ENCODE results near the gene RPA3. TPM values are rescaled to one million over a fixed set of nuclear protein-coding genes. Genes with fewer than 3 reads are reported as not detected.

The RPA3 gene
- total and polyA plus RNA-seq, 8 donors = 6.7 to 44.9 (median 28.7) TPM; not detected in 1

GRCh38 chr7:7628476-7628875 lies 89.9 kb downstream of the RPA3 start:
- H3K27ac ChIP-seq = no peak overlapping the region
- DNase-seq = no peak
- intact Hi-C loops (cut with DNase I; ENCODE audit: low total_unique reads) = no loop called here
- peaks cover 0 to 30% (median 7%) of the 10 kb centered on the region in 4 donors for H3K9me3 ChIP-seq
- H3K27me3 ChIP-seq = no peaks in the 10 kb centered on the region
- no peaks in the 10 kb centered on the region for H3K4me1 ChIP-seq
- TF ChIP-seq CTCF (IDR thresholded peaks at IDR 0.05) (no peak), POLR2AphosphoS5 (IDR thresholded peaks at IDR 0.05) (no peak), EP300 (IDR thresholded peaks at IDR 0.05) (no peak), POLR2A (IDR thresholded peaks at IDR 0.05) (no peak)
- H3K4me3 ChIP-seq = no peak overlapping the region
- WGBS, 5 donors = 74 to 91% (median 83%) methylated on average over 1 of the region's 1 CpG
- H3K36me3 ChIP-seq = no peaks in the 10 kb centered on the region

GRCh38 chr7:7620644-7621210 lies 97.7 kb downstream of the RPA3 start:
- Histone ChIP-seq H3K9me3 (no peaks in the 10 kb centered on the region), H3K27ac (no peak overlapping the region), H3K27me3 (no peaks in the 10 kb centered on the region), H3K4me3 (no peak overlapping the region), H3K36me3 (no peaks in the 10 kb centered on the region), H3K4me1 (no peaks in the 10 kb centered on the region)
- no peak for DNase-seq
- intact Hi-C loops (cut with DNase I; ENCODE audit: low total_unique reads) = no loop called here
- TF ChIP-seq EP300 (IDR thresholded peaks at IDR 0.05) = no peak
- TF ChIP-seq CTCF (IDR thresholded peaks at IDR 0.05) = no peak
- TF ChIP-seq POLR2AphosphoS5 (IDR thresholded peaks at IDR 0.05) = no peak
- no peak for TF ChIP-seq POLR2A (IDR thresholded peaks at IDR 0.05)

- WGBS, 5 donors = 89 to 96% (median 92%) methylated on average over 1 of the region's 1 CpG
Observed at GRCh38 chr7:7620236-7620635, 98.2 kb downstream of the RPA3 start.

GRCh38 chr7:7618410-7618809 lies 100.0 kb downstream of the RPA3 start:
- no peaks in the 10 kb centered on the region for H3K4me1 ChIP-seq
- H3K9me3 ChIP-seq = no peaks in the 10 kb centered on the region
- no peak overlapping the region for H3K27ac ChIP-seq
- no peak for TF ChIP-seq EP300 (IDR thresholded peaks at IDR 0.05)
- no peak for TF ChIP-seq POLR2A (IDR thresholded peaks at IDR 0.05)
- no peak for TF ChIP-seq CTCF (IDR thresholded peaks at IDR 0.05)
- no peak for TF ChIP-seq POLR2AphosphoS5 (IDR thresholded peaks at IDR 0.05)
- H3K4me3 ChIP-seq = no peak overlapping the region
- H3K36me3 ChIP-seq = no peaks in the 10 kb centered on the region
- intact Hi-C loops (cut with DNase I; ENCODE audit: low total_unique reads) = no loop called here
- WGBS, 5 donors = 75 to 97% (median 85%) methylated on average over 1 of the region's 1 CpG
- H3K27me3 ChIP-seq = no peaks in the 10 kb centered on the region
- no peak for DNase-seq

More at GRCh38 chr7:7620236-7620635, 98.2 kb downstream of the RPA3 start:
- no peak for DNase-seq
- Histone ChIP-seq H3K27ac (no peak overlapping the region), H3K36me3 (no peaks in the 10 kb centered on the region), H3K9me3 (no peaks in the 10 kb centered on the region), H3K4me1 (no peaks in the 10 kb centered on the region), H3K27me3 (no peaks in the 10 kb centered on the region), H3K4me3 (no peak overlapping the region)
- TF ChIP-seq CTCF (IDR thresholded peaks at IDR 0.05) (no peak), EP300 (IDR thresholded peaks at IDR 0.05) (no peak), POLR2AphosphoS5 (IDR thresholded peaks at IDR 0.05) (no peak), POLR2A (IDR thresholded peaks at IDR 0.05) (no peak)
- intact Hi-C loops (cut with DNase I; ENCODE audit: low total_unique reads) = no loop called here

Measured in stomach (tissue), 9 donors.